ENCODE data around the gene FUS.

GRCh38 chr16:31189412-31189778 is 9.5 kb downstream of the FUS start:
- TF ChIP-seq KDM1A (IDR thresholded peaks at IDR 0.05; ENCODE audit: borderline replicate concordance, low read length), result no peak
- TF ChIP-seq CTCF (IDR thresholded peaks at IDR 0.05; ENCODE audit: control extremely low read depth in 1 of 3, insufficient read depth in 1 of 3, low read depth in 1 of 3, low read length in 3 of 3), result no peak
